Thyroid gland (tissue), 4 donors: Measurements from ENCODE around the gene MASP1. TPM values are rescaled to one million over a fixed set of nuclear protein-coding genes. Genes with fewer than 3 reads are reported as not detected.

ENCODE experiments used
- DNase-seq, 2 donors: peaks; one replicate each; pipeline ENCODE4 v3.0.0-alpha.2; 2019
- H3K27ac ChIP-seq, 3 donors: fragments of 200-600 bp; sonication (generic); 1 replicate in 2 of 3; 2 replicates in 1 of 3; pipeline ENCODE4 v1.5.1; 2016 to 2019; ENCODE audit warnings: mild to moderate bottlenecking in 1 of 3, moderate library complexity in 1 of 3
- H3K27me3 ChIP-seq: fragments of 200-600 bp; sonication (generic); one replicate; pipeline ENCODE4 v1.5.1; 2019
- H3K36me3 ChIP-seq, 2 donors: fragments of 200-600 bp; sonication (generic); one replicate each; pipeline ENCODE4 v1.5.1; 2016 to 2019
- H3K4me1 ChIP-seq, 2 donors: fragments of 200-600 bp; sonication (generic); one replicate each; pipeline ENCODE4 v1.5.1; 2017 to 2019
- H3K4me3 ChIP-seq, 3 donors: fragments of 200-600 bp; sonication (generic); replicated peaks in 1 of 3; 1 replicate in 2 of 3; 2 replicates in 1 of 3; pipeline ENCODE4 v1.5.1; 2016; ENCODE audit warnings: mild to moderate bottlenecking in 1 of 3
- H3K9me3 ChIP-seq: fragments of 200-600 bp; sonication (generic); one replicate; pipeline ENCODE4 v1.5.1; 2017
- POLR2A ChIP-seq, 2 donors: fragments of 450-650 bp; IDR thresholded peaks; one replicate each; pipeline ENCODE4 v1.6.1; 2017; ENCODE audit warnings: antibody characterized with exemption in 2 of 2, mild to moderate bottlenecking in 2 of 2, moderate library complexity in 1 of 2
- WGBS, 2 donors: methylation state at CpG; one replicate each; pipeline ENCODE4 v1.1.5; 2017; 5-methylcytosine and 5-hydroxymethylcytosine counted together
- intact Hi-C: fragments of 100-400 bp; cut with DNase I; formaldehyde crosslinking; loops from one replicate; pipeline ENCODE4 v1.15.1; 2023
- total RNA-seq, 4 donors: library from RNA; depleted of rRNA; stranded (reverse); fragments of >200 nt; gene quantifications; one replicate each; pipeline ENCODE4 v1.2.3, GENCODE V29; 2016
- TF ChIP-seq, protein P1 (sequence below), 6 experiments: fragments of 200-600 bp in 3 of 6; fragments of 450-650 bp in 3 of 6; sonication (generic) in 3 of 6; IDR thresholded peaks; one replicate each; pipeline ENCODE4 v1.5.1; 2016 to 2019; ENCODE audit warnings: antibody characterized with exemption in 6 of 6, mild to moderate bottlenecking in 2 of 6, inconsistent platforms in 1 of 6, moderate library complexity in 1 of 6

Gene MASP1
- total RNA-seq, 4 donors from 2014 or later = 5.5 to 11.6 (median 7.2) TPM

DNA sequence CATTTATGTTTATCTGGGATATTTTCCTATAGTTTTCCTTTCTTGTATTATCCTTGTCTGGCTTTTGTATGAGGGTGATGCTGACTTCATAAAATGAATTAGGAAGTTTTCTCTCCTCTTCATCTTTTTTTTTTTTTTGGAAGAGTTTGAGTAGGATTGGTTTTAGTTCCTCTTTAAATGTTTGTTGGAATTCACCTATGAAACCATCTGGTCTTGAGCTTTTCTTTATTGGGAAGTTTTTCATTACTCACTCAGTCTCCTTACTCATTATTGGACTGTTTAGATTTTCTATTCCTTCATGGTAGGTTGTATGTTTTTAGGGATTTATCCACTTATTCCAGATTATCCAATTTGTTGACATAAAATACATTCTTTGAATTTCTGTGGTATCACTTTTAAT lies 18.7 kb upstream of the MASP1 start:
- no peaks in the 10 kb centered on the region for H3K9me3 ChIP-seq
- H3K27me3 ChIP-seq = no peaks in the 10 kb centered on the region
- H3K4me3 ChIP-seq = no peak overlapping the region
- no peak overlapping the region for H3K27ac ChIP-seq
- no peak for DNase-seq
- TF ChIP-seq, protein P1, sequence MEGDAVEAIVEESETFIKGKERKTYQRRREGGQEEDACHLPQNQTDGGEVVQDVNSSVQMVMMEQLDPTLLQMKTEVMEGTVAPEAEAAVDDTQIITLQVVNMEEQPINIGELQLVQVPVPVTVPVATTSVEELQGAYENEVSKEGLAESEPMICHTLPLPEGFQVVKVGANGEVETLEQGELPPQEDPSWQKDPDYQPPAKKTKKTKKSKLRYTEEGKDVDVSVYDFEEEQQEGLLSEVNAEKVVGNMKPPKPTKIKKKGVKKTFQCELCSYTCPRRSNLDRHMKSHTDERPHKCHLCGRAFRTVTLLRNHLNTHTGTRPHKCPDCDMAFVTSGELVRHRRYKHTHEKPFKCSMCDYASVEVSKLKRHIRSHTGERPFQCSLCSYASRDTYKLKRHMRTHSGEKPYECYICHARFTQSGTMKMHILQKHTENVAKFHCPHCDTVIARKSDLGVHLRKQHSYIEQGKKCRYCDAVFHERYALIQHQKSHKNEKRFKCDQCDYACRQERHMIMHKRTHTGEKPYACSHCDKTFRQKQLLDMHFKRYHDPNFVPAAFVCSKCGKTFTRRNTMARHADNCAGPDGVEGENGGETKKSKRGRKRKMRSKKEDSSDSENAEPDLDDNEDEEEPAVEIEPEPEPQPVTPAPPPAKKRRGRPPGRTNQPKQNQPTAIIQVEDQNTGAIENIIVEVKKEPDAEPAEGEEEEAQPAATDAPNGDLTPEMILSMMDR (IDR thresholded peaks at IDR 0.05) = no peak
- TF ChIP-seq POLR2A (IDR thresholded peaks at IDR 0.05) = no peak
- intact Hi-C loops = no loop called here
- H3K4me1 ChIP-seq = no peaks in the 10 kb centered on the region
- H3K36me3 ChIP-seq = no peaks in the 10 kb centered on the region

- no peak for DNase-seq
- 83 to 84% methylated on average over 7 of the region's 7 CpGs for WGBS, 2 donors
- no peaks in the 10 kb centered on the region for H3K4me1 ChIP-seq
- no peak overlapping the region for H3K27ac ChIP-seq
- H3K9me3 ChIP-seq = no peaks in the 10 kb centered on the region
- no peak overlapping the region for H3K4me3 ChIP-seq
- H3K36me3 ChIP-seq = no peaks in the 10 kb centered on the region
- intact Hi-C loops = no loop called here
- TF ChIP-seq, protein P1 (IDR thresholded peaks at IDR 0.05) = no peak
- no peak for TF ChIP-seq POLR2A (IDR thresholded peaks at IDR 0.05)
- H3K27me3 ChIP-seq = no peaks in the 10 kb centered on the region
Observed at GRCh38 chr3:187305881-187306280, 14.3 kb upstream of the MASP1 start.

DNA sequence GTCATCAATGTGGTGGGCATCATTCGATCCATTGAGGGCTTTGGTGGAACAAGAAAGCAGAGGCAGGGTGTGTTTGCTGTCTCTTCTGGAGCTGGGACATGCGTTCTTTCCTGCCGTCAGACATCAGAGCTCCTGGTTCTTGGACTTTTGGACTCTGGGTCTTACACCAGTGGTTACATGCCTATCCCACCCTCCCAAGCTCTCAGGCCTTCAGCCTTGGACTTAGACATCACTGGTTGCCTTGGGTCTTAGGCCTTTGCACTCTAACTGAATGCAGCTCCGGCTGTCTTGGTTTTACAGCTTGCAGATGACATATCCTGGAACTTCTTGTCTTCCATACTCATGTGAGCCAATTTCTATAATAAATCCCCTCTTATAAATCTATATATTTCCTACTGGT lies 8.1 kb upstream of the MASP1 start:
- DNase-seq = no peak
- no peak for TF ChIP-seq POLR2A (IDR thresholded peaks at IDR 0.05)
- TF ChIP-seq, protein P1 (IDR thresholded peaks at IDR 0.05) = no peak
- Histone ChIP-seq H3K4me1 (no peaks in the 10 kb centered on the region), H3K36me3 (no peaks in the 10 kb centered on the region), H3K9me3 (no peaks in the 10 kb centered on the region), H3K4me3 (no peak overlapping the region), H3K27me3 (no peaks in the 10 kb centered on the region), H3K27ac (no peak overlapping the region)
- intact Hi-C loops = no loop called here
- 92 to 94% methylated on average over 4 of the region's 4 CpGs for WGBS, 2 donors

DNA sequence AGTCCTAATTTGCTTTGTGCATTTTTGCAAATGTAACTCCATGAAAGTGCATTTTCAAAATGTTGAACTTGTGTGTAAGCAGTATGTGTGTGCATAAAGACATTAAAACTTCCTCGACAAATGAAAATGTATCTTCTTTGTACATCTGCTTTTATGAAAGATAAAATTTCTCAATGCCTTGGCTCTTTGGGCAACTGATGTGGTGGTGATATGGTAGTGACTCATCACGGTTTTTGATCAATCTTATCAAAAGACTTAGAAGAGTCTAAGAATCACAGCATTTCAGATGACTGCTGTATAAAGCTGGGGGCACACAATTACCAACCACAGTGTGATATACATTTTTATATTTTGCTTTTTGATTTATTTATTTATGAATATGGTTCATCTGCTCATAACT lies 5.4 kb upstream of the MASP1 start:
- TF ChIP-seq, protein P1 (IDR thresholded peaks at IDR 0.05) = no peak
- TF ChIP-seq POLR2A (IDR thresholded peaks at IDR 0.05) = no peak
- no peaks in the 10 kb centered on the region for H3K36me3 ChIP-seq
- no peaks in the 10 kb centered on the region for H3K9me3 ChIP-seq
- intact Hi-C loops = no loop called here
- H3K27me3 ChIP-seq = no peaks in the 10 kb centered on the region
- DNase-seq = no peak
- no peaks in the 10 kb centered on the region for H3K4me1 ChIP-seq
- no peak overlapping the region for H3K27ac ChIP-seq
- 84 to 87% methylated on average over 2 of the region's 2 CpGs for WGBS, 2 donors
- H3K4me3 ChIP-seq = no peak overlapping the region

DNA sequence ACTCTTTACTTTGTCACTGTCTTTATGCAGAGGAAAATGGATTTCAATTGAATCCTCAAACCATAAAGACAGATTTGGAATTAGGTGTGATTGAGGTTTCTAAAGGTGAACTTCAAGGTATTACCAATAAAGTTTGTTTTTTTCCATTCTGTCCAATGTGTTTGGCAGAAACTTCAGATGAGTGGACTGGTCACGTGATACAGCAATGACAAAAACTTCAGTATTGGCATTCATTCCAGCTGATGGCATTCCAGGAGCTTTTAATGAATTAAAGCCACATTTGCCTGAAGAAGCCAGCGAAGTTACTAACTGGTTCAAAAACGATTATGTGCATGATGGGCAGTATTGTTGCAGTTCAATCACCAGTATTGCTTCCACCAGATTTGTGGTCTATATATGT lies 4.5 kb upstream of the MASP1 start:
- no peak for DNase-seq
- TF ChIP-seq POLR2A (IDR thresholded peaks at IDR 0.05) = no peak
- TF ChIP-seq, protein P1 (IDR thresholded peaks at IDR 0.05) = no peak
- no peak overlapping the region for H3K27ac ChIP-seq
- peaks cover 3 to 6% of the 10 kb centered on the region in 2 donors for H3K4me1 ChIP-seq
- H3K27me3 ChIP-seq = no peaks in the 10 kb centered on the region
- H3K36me3 ChIP-seq = no peaks in the 10 kb centered on the region
- 52 to 68% methylated on average over 3 of the region's 3 CpGs for WGBS, 2 donors
- H3K9me3 ChIP-seq = no peaks in the 10 kb centered on the region
- intact Hi-C loops = no loop called here
- no peak overlapping the region for H3K4me3 ChIP-seq
